Thoracic aorta (tissue), 2 donors: ENCODE results near the gene CFAP54. TPM values are rescaled to one million over a fixed set of nuclear protein-coding genes. Genes with fewer than 3 reads are reported as not detected.

Experiments used
- ATAC-seq: fragments of 150-250 bp; one replicate; pipeline ENCODE4 v1.8.0; 2017; ENCODE audit warnings: low read depth; ENCODE audit not compliant: insufficient number of reproducible peaks, low FRiP score
- DNase-seq: peaks from one replicate; pipeline ENCODE4 v3.0.0-alpha.2; 2020; ENCODE audit warnings: low spot score
- H3K27ac ChIP-seq, 2 donors: fragments of 200-600 bp; sonication (generic); 1 replicate in 1 of 2; 2 replicates in 1 of 2; pipeline ENCODE4 v1.5.1; 2016; ENCODE audit warnings: mild to moderate bottlenecking in 2 of 2, moderate library complexity in 2 of 2
- H3K27me3 ChIP-seq: fragments of 200-600 bp; sonication (generic); replicated peaks from 2 replicates; pipeline ENCODE4 v1.6.0; 2016; ENCODE audit warnings: mild to moderate bottlenecking; ENCODE audit not compliant: insufficient read depth
- H3K36me3 ChIP-seq: fragments of 200-600 bp; sonication (generic); one replicate; pipeline ENCODE4 v1.5.1; 2016
- H3K4me1 ChIP-seq, 2 donors: fragments of 200-600 bp; sonication (generic); 1 replicate in 1 of 2; 2 replicates in 1 of 2; pipeline versions ENCODE4 v1.5.1 to v1.6.0; 2016; ENCODE audit warnings: low read depth in 2 of 2, mild to moderate bottlenecking in 1 of 2; ENCODE audit not compliant: control insufficient read depth in 1 of 2
- H3K4me3 ChIP-seq: fragments of 200-600 bp; sonication (generic); 2 replicates; pipeline ENCODE4 v1.5.1; 2016; ENCODE audit warnings: mild to moderate bottlenecking
- H3K9me3 ChIP-seq: fragments of 200-600 bp; sonication (generic); 2 replicates; pipeline ENCODE4 v1.5.1; 2016
- CTCF ChIP-seq: fragments of 200-600 bp; sonication (generic); IDR thresholded peaks from one replicate; pipeline ENCODE4 v1.5.1; 2019; ENCODE audit warnings: antibody characterized with exemption
- total RNA-seq, 2 donors: library from RNA; depleted of rRNA; stranded (reverse); fragments of >200 nt; gene quantifications; one replicate each; pipeline versions ENCODE4 v1.1.0 to v1.2.3, GENCODE V29; 2016

CFAP54 gene
- total RNA-seq, 2 donors from 2014 or later, result 1.1 to 4.2 TPM

GRCh38 chr12:96886998-96887677 is 397.8 kb downstream of the CFAP54 start:
- no peak for TF ChIP-seq CTCF
- H3K4me3 ChIP-seq, result no peak overlapping the region
- ATAC-seq (no peak), DNase-seq (no peak)
- no peaks in the 10 kb centered on the region for H3K4me1 ChIP-seq
- H3K9me3 ChIP-seq, result no peaks in the 10 kb centered on the region
- H3K27me3 ChIP-seq, result no peaks in the 10 kb centered on the region
- H3K36me3 ChIP-seq, result no peaks in the 10 kb centered on the region
- H3K27ac ChIP-seq, result no peak overlapping the region

DNA sequence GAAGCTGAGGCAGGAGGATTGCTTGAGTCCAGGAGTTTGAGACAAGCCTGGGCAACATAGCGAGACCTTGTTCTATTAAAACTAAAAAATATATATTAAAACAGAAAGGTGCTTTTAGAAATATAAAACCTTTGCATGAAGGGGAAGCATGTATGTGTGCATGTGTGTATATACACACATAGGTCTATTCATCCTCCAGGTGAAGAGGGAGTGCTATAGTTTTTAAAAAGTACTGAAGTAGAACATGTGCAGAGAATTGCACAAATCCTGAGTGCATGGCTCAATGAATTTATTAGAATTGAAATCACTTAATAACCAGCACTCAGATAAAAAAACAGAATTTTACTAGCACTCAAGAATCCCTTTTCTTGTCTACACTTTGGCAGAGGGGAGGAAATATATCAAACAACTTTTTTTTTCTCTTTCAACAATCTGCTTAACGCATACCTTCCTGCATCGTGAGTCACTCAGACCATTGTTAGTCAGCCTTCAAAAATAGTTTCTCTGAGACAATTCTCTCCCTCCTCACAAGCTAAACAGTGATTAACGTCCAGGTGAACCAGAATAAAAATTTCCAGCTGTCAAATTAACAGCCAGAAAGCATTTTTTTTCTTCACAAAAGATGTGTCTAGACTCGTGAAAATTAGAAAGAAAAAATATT is 400.0 kb downstream of the CFAP54 start:
- Histone ChIP-seq H3K27ac (no peak overlapping the region), H3K9me3 (no peaks in the 10 kb centered on the region), H3K27me3 (no peaks in the 10 kb centered on the region), H3K4me3 (no peak overlapping the region), H3K4me1 (no peaks in the 10 kb centered on the region), H3K36me3 (no peaks in the 10 kb centered on the region)
- DNase-seq (no peak), ATAC-seq (no peak)
- no peak for TF ChIP-seq CTCF

DNA sequence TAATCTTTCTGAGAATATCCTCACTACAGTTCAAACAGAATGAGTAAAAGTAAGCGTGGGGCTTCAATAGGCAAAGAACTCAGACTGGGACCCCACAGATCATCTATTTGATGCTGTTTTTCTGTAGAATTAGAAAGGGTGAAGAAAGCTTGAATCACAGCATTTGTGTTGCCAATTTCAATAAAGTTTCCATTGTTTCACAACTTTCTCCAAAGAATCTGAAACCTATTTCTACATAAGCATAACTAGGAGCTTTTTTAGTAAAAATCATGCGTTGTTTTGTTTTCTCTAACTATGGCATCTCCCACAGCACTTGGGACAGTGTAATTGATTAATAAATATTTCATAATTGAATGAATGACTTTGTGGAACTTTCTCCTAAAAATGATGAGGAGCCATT is 401.0 kb downstream of the CFAP54 start:
- no peak for ATAC-seq
- no peak for DNase-seq

DNA sequence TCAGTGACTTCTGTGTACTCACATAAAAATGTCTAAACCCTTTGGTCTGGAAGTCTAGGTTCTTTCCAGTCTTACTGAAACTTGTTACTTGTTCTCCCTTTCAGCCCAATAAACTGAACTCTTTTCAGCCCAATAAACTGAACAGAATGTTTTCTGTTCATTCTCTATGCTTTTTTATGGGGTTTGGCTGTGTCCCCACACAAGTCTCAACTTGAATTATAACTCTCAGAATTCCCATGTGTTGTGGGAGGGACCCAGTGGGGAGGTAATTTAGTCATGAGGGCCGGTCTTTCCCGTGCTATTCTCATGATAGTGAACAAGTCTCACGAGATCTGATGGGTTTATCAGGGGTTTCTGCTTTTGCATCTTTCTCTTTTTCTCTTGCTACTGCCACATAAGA is 402.7 kb downstream of the CFAP54 start:
- no peak for TF ChIP-seq CTCF
- no peaks in the 10 kb centered on the region for H3K9me3 ChIP-seq
- no peak for DNase-seq
- H3K27me3 ChIP-seq, result no peaks in the 10 kb centered on the region
- no peaks in the 10 kb centered on the region for H3K36me3 ChIP-seq
- no peak overlapping the region for H3K27ac ChIP-seq
- H3K4me1 ChIP-seq, result no peaks in the 10 kb centered on the region
- no peak for ATAC-seq
- no peak overlapping the region for H3K4me3 ChIP-seq

More for the DNA sequence above, 401.0 kb downstream of the CFAP54 start:
- no peak overlapping the region for H3K27ac ChIP-seq
- H3K27me3 ChIP-seq, result no peaks in the 10 kb centered on the region
- no peak overlapping the region for H3K4me3 ChIP-seq
- no peaks in the 10 kb centered on the region for H3K9me3 ChIP-seq
- no peaks in the 10 kb centered on the region for H3K36me3 ChIP-seq
- no peaks in the 10 kb centered on the region for H3K4me1 ChIP-seq
- TF ChIP-seq CTCF, result no peak

- DNase-seq (no peak), ATAC-seq (no peak)
- Histone ChIP-seq H3K36me3 (no peaks in the 10 kb centered on the region), H3K4me3 (no peak overlapping the region), H3K4me1 (no peaks in the 10 kb centered on the region), H3K9me3 (no peaks in the 10 kb centered on the region), H3K27me3 (no peaks in the 10 kb centered on the region), H3K27ac (no peak overlapping the region)
- TF ChIP-seq CTCF, result no peak
These were observed 408.0 kb downstream of the CFAP54 start for GRCh38 chr12:96897421-96897820.
